Measurements from ENCODE around the gene ITPRID1.

GRCh38 chr7:31648288-31648687, 134.4 kb downstream of the ITPRID1 start:
- TF ChIP-seq SMARCC2 (IDR thresholded peaks at IDR 0.05) = no peak
- TF ChIP-seq BCLAF1 (IDR thresholded peaks at IDR 0.05) = no peak
- no peak for TF ChIP-seq AKAP8 (CRISPR knock-in tag; IDR thresholded peaks at IDR 0.05)
- no peak for TF ChIP-seq ZBTB42 (CRISPR knock-in tag; IDR thresholded peaks at IDR 0.05)
- TF ChIP-seq ZNF121 (CRISPR knock-in tag; IDR thresholded peaks at IDR 0.05) = no peak
- TF ChIP-seq PRDM15 (CRISPR knock-in tag; IDR thresholded peaks at IDR 0.05) = no peak
- TF ChIP-seq SAFB2 (CRISPR knock-in tag; IDR thresholded peaks at IDR 0.05; ENCODE audit: borderline replicate concordance, low read depth) = no peak
- TF ChIP-seq ZNF747 (CRISPR knock-in tag; IDR thresholded peaks at IDR 0.05; ENCODE audit: borderline replicate concordance) = no peak
- no peak for TF ChIP-seq TAF1 (CRISPR knock-in tag; IDR thresholded peaks at IDR 0.05)
- no peak for TF ChIP-seq NFYC (CRISPR knock-in tag; IDR thresholded peaks at IDR 0.05)
- no peak for TF ChIP-seq REST (IDR thresholded peaks at IDR 0.05; ENCODE audit: borderline replicate concordance in 1 of 2, low read depth in 1 of 2, low read length in 2 of 2)

Measured in HepG2 (cell line).